ENCODE measurements around the gene MGAT5B.
"Not testable (repeated sequence)": the region's sequence is repeated elsewhere in the genome, so short reads cannot be mapped to it uniquely, and the experiment has no call there.

The MGAT5B gene

DNA sequence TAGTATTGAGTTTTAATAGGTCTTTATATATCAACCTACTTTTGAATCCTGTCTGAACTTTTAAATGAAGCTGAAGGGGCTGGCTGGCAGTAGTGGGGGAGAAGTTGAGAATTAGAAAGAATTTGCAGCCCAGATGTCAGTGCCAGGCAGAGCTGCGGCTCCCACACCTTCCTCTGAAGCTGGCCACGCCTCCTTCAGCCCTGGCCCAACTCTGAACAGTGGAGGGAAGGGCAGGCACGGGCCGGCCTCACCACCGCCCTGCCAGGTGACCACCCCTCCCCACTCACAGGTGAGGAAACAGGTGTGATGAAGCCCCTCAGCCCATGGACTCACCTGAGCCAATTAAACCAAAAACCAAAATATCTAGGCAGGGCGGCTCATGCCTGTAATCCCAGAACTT is 87.0 kb downstream of the MGAT5B start:
- DNase-seq, result no peak

DNA sequence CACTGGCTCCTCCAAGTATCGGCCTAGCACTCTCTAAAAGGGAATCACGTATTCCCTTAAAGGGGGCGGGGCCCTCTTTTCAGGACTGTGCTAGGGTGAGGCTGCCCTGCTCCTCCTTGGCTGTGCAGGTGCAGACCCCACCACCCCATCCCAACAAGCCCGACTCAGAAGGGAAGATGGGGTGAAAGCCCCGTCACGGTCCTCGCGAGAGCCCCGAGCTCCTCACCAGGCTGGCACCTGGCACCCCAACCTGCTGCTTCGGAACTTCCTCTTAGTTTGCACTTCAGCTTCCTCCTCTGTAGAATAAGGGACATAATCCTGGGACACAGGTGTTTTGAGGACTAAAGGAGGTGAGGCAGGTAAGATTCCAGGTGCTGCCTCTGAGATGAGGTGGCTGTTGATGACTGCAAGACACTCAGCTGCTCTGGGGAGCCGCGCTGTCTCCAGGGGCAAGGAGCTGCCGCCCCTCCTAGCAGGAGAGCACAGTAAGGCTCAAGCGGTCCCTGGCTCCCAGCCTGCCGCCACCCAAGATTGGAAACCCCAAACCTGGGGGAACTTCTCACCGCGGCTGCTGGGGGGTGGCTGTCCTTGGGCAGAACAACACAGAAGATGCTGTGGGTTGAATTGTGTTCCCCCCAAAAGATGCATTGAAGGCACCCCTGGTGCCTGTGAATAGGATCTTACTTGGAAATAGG is 88.8 kb downstream of the MGAT5B start:
- DNase-seq, result no peak

- DNase-seq, result no peak
These were observed 89.7 kb downstream of the MGAT5B start for GRCh38 chr17:76957678-76958464.

DNA sequence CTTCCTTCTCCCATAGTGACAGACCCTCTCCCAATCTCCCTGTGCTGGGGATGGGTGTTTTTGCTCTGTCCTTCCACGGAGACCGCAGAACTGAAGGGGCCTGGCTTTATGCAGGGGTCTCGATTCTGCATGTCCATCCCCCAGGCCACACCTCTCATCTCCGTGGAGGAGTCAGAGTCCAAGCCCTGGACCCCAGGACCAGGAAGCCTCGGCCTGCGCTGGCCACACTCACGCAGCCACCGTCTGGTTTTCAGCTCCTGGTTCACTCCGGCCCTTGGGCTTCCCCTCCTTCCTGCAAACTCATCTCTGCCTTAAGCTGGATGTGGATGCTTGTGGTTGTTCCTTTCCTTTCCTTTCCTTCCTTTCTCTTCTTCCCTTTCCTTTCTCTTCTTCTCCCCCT is 90.8 kb downstream of the MGAT5B start:
- DNase-seq, result no peak

DNA sequence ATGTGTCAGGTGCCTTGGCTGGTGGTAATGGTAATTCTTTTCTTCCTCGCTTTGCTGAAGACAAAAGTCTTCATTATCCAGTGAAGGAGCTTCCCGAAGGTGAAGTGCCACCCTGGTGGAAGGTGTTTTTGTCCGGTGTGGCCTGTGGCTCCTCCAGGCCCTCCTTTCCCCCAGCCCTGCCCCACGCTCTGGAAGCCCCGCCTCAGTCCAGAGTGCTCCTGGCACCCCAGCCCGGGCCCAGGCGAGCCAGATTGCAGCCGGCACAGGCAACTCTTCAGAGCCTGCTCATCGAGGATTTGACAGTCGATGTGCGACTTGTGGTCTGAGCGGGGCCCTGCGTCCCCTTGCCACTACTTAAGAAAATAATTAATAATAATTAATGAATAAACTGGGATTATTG is 93.7 kb downstream of the MGAT5B start:
- DNase-seq, result no peak

DNA sequence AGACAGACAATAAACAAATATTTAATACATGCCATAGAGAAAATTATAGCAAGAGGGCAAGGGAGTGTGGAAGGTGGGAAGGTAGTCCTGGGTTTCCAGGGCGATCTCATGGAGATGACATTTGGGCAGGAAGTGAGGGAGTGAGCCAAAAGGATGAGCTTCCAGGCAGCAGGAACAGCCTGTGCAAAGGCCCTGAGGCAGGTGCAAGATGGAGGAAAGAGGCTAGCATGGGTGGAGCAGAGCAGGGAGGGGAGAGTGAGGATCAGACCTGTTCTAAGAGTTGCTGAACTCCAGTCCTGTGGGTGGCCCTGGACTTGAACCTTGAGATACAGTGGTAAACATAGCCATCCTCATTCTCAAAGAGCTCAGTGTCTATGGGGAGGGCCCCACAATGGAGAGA is 94.7 kb downstream of the MGAT5B start:
- no peak for DNase-seq

DNA sequence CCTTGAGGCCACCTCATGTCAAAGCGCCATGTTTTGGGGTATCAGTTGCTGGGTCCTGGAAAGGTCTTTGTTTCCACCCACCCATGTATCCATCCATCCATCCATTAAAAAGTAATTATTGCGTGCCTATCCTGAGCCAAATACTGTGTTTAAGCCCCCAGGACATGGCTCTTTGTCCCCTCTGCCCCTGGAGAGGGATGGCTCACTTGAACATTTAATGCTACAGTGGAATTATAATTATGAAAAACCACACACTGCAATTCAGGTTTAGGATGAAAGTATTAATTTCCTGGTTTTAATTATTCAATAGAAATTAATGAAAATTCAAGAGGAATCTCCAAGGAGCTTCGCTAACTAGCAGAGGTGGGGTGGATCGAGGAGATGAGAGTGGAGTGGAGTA is 97.8 kb downstream of the MGAT5B start:
- DNase-seq, result no peak

GRCh38 chr17:76966486-76967181 is 98.4 kb downstream of the MGAT5B start:
- no peak for DNase-seq

GRCh38 chr17:76967762-76968161 is 99.6 kb downstream of the MGAT5B start:
- DNase-seq, result no peak

- DNase-seq, result peak; percentile 94 to 98
These were observed 100.7 kb downstream of the MGAT5B start for GRCh38 chr17:76968707-76969597.

- DNase-seq, result peak; percentile 92 to 93
These were observed 101.5 kb downstream of the MGAT5B start for GRCh38 chr17:76969598-76970172.

DNA sequence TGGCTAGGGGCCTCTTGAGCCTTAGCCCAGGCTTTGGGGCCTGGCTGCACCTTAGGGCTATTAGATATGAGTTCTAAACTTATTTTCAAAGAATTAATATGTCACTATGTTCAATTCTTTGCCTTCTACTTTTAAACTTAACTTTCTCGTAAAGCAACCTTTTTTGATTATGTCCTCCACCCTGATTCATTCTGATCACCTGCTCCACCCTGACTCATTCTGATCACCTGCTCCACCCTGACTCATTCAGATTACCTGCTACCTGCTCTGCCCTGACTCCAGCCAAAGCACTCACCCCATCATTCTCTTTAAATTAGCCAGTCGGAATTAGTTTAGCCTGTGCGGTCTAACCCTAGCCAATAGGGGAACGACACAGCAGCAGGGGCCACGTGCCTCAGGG is 102.0 kb downstream of the MGAT5B start:
- DNase-seq, result not testable (repeated sequence)

DNA sequence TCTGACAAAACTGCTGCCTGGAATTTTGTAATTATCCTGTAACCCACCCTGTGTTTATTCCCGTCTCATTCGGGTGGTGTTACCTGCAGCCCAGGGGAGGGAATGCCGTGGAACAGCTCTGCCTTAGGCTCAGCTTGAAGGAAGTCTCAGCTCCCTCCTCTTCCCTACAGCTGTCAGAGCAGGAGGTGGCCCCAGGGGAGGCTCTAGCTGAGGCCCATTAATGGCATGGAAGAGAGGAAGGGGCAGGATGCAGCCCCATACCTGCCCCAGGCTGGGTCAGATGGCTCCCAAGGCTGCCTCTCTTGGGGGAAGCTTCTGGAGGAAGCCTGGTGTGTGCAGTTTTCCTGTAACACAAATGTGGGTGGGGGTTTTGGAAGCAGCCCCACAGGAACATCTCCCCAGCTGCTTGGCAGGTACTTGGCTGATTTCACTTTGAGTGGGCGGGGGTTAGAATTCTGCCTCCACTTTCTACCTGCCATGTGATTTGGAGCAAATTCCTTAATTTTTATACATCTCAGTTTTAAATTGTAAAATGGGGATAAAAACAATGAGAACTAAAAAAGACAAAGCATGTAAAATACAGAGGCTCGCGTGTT is 103.9 kb downstream of the MGAT5B start:
- DNase-seq, result no peak

GRCh38 chr17:76973040-76973439 is 104.8 kb downstream of the MGAT5B start:
- no peak for DNase-seq

DNA sequence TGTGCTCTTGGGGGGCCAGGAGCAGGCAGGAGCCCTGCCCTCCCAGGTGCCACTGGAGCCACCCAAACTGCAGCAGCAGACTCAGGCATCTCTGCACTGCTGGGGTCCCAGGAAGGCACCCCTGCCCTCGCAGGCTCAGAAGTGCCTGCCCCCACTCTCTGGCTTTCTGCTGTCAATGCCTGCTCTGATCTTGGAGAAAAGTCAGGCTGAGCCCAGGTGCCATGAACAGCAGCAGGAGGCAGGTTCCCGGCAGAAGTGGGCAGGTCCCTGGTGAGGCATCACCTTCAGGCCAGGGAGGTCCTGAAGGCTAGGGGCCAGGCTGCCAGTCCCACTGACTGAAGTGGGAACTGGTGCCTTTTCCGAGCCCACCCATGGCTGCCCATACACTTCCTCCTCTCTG is 106.5 kb downstream of the MGAT5B start:
- no peak for DNase-seq

GRCh38 chr17:76978050-76978449 is 109.8 kb downstream of the MGAT5B start:
- not testable (repeated sequence) for DNase-seq

DNA sequence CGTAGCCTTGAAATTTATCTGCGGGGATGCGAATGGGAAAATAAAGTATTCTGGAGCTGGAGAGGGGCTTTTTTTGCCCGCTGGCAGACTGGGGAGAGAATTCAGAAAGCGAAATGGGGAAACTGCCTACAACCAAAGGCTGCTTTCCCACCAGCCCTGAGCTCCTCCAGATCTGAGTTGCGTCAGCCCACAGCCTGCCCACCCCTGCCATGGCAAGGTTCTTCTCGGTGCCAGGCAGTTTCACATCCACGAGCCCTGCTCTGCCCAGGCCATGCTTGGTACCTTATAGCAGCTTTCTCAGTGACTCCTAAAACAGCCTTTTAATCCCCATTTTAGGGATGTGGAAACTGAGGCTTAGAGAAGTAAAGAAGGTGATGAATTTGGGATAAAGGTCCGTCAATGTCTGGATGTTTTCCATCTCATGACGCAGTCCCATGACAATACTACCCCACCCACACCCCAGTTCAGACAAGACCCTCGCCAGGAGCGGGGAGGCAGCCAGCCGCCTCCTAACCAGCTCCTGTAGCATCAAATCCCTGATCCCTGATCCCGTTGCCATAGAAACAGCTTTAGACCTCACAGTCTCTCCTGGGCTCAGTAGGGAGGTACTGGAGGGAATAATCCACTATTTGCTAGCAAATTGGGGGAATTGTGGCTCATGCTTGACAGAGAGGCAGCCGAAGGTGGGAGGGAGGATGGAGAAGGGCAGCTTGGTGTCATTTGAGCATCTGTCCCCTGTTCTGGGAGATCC is 113.5 kb downstream of the MGAT5B start:
- no peak for DNase-seq

GRCh38 chr17:76982408-76983074 is 114.3 kb downstream of the MGAT5B start:
- no peak for DNase-seq

- no peak for DNase-seq
These were observed 115.0 kb downstream of the MGAT5B start for GRCh38 chr17:76983075-76983775.

GRCh38 chr17:76986365-76986764 is 118.2 kb downstream of the MGAT5B start:
- no peak for DNase-seq
